GM06990 (cell line): ENCODE measurements around the gene TMEM255B.
A peak's percentile ranks its signal among the peaks of the same experiment; 100 is the strongest.

Source experiments
- DNase-seq: peaks from one replicate; pipeline ENCODE4 v3.0.0-alpha.2; 2011; ENCODE audit not compliant: insufficient read length; ENCODE audit errors: extremely low read depth
- H3K27me3 ChIP-seq: replicated peaks from 2 replicates; pipeline ENCODE4 v1.6.0; 2011; ENCODE audit warnings: low read length; ENCODE audit not compliant: control insufficient read depth, insufficient read depth
- H3K36me3 ChIP-seq: 2 replicates; pipeline ENCODE4 v1.5.1; 2011; ENCODE audit warnings: low read length; ENCODE audit not compliant: control insufficient read depth, insufficient read depth
- H3K4me3 ChIP-seq: replicated peaks from 2 replicates; pipeline ENCODE4 v1.5.1; 2011; ENCODE audit warnings: low read depth, mild to moderate bottlenecking, control low read depth, low read length
- TF ChIP-seq, protein P1 (sequence below): IDR thresholded peaks from 2 replicates; pipeline ENCODE4 v1.5.1; 2011; ENCODE audit warnings: low read length, control low read depth, mild to moderate bottlenecking, inconsistent platforms; ENCODE audit not compliant: insufficient read depth, poor library complexity, severe bottlenecking

TMEM255B gene

DNA sequence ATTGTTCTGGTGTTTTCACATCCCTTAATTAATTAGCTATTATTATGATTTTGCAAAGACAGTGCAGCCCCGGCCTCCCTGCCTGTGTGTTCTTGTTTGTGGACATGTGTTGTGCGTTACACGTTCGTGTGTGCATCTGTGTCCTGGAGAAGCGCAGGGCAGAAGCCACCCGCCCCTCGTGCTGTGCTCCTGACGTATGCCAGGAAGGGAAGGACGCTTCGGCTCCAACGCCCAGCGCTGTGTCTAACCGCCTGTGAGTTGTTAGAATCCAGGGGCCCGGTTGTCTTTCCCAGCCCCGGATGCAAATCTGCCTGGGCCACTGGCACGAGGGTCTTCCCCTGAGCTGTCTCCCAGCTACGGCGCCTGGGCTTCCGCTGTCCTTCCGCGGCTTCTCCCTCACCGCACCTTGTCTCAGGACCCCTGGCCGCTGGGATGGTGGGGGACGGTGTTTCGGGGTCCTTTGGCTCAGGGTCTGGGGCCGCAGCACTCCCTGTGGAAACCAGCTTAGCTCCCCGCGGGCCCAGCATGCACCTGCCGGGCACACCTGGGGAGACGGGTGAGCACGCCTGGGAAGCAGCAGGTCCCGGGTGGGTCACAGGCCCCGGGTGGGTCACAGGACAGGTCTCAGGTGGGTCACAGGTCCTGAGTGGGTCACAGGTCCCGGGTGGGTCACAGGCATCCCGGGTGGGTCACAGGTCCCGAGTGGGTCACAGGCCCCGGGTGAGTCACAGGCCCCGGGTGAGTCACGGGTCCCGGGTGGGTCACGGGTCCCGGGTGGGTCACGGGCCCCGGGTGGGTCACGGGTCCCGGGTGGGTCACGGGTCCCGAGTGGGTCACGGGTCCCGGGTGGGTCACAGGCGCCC, 53.4 kb downstream of the TMEM255B start:
- TF ChIP-seq, protein P1, sequence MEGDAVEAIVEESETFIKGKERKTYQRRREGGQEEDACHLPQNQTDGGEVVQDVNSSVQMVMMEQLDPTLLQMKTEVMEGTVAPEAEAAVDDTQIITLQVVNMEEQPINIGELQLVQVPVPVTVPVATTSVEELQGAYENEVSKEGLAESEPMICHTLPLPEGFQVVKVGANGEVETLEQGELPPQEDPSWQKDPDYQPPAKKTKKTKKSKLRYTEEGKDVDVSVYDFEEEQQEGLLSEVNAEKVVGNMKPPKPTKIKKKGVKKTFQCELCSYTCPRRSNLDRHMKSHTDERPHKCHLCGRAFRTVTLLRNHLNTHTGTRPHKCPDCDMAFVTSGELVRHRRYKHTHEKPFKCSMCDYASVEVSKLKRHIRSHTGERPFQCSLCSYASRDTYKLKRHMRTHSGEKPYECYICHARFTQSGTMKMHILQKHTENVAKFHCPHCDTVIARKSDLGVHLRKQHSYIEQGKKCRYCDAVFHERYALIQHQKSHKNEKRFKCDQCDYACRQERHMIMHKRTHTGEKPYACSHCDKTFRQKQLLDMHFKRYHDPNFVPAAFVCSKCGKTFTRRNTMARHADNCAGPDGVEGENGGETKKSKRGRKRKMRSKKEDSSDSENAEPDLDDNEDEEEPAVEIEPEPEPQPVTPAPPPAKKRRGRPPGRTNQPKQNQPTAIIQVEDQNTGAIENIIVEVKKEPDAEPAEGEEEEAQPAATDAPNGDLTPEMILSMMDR: no peak
- H3K4me3 ChIP-seq: no peak overlapping the region
- no peaks in the 10 kb centered on the region for H3K36me3 ChIP-seq
- DNase-seq: no peak
- H3K27me3 ChIP-seq: no peaks in the 10 kb centered on the region

GRCh38 chr13:113813070-113813748, 54.2 kb downstream of the TMEM255B start:
- Histone ChIP-seq H3K27me3 (no peaks in the 10 kb centered on the region), H3K4me3 (no peak overlapping the region), H3K36me3 (no peaks in the 10 kb centered on the region)
- no peak for DNase-seq
- TF ChIP-seq, protein P1: no peak

- H3K4me3 ChIP-seq: no peak overlapping the region
- DNase-seq: no peak
- TF ChIP-seq, protein P1: no peak
- H3K36me3 ChIP-seq: no peaks in the 10 kb centered on the region
- no peaks in the 10 kb centered on the region for H3K27me3 ChIP-seq
Observed at GRCh38 chr13:113813749-113814434, 54.9 kb downstream of the TMEM255B start.

- no peaks in the 10 kb centered on the region for H3K27me3 ChIP-seq
- no peak for DNase-seq
- TF ChIP-seq, protein P1: no peak
- H3K36me3 ChIP-seq: no peaks in the 10 kb centered on the region
- H3K4me3 ChIP-seq: no peak overlapping the region
Observed at GRCh38 chr13:113814435-113814821, 55.4 kb downstream of the TMEM255B start.

- TF ChIP-seq, protein P1: no peak
- H3K4me3 ChIP-seq: peak overlapping the region; percentile 78
- H3K27me3 ChIP-seq: no peaks in the 10 kb centered on the region
- no peaks in the 10 kb centered on the region for H3K36me3 ChIP-seq
- DNase-seq: peak; percentile 44
Observed at GRCh38 chr13:113815151-113816058, 56.4 kb downstream of the TMEM255B start.
